ENCODE results near the gene DYRK1B.

DNA sequence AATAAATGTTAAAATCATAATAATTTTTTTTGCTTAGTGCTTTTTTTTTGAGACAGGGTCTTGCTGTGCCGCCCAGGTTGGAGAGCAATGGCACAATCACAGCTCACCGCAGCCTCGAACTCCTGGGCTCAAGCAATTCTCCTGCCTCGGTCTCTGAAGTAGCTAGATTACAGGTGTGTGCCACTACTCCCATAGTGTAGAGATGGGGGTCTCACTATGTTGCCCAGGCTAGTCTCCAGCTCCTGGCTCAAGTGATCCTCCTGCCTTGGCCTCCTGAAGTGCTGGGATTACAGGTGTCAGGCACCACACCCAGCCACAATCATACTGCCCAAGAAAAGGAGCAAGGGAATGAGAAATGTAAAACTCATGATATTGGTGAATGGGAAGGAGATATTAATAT is 7.1 kb upstream of the DYRK1B start:
- TF ChIP-seq, protein P1, sequence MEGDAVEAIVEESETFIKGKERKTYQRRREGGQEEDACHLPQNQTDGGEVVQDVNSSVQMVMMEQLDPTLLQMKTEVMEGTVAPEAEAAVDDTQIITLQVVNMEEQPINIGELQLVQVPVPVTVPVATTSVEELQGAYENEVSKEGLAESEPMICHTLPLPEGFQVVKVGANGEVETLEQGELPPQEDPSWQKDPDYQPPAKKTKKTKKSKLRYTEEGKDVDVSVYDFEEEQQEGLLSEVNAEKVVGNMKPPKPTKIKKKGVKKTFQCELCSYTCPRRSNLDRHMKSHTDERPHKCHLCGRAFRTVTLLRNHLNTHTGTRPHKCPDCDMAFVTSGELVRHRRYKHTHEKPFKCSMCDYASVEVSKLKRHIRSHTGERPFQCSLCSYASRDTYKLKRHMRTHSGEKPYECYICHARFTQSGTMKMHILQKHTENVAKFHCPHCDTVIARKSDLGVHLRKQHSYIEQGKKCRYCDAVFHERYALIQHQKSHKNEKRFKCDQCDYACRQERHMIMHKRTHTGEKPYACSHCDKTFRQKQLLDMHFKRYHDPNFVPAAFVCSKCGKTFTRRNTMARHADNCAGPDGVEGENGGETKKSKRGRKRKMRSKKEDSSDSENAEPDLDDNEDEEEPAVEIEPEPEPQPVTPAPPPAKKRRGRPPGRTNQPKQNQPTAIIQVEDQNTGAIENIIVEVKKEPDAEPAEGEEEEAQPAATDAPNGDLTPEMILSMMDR (IDR thresholded peaks at IDR 0.05), result no peak
- TF ChIP-seq EP300 (IDR thresholded peaks at IDR 0.05), result no peak
- no peak for TF ChIP-seq POLR2AphosphoS5 (IDR thresholded peaks at IDR 0.05)
- TF ChIP-seq POLR2A (IDR thresholded peaks at IDR 0.05), result no peak
